Trophoblast cell (in vitro differentiated cells and primary cell): Measurements from ENCODE around the gene HOXA6.

Experiments
- DNase-seq, 2 donors: peaks; one replicate each; pipeline ENCODE4 v3.0.0-alpha.2; 2016
- H2AFZ ChIP-seq: 2 replicates; pipeline ENCODE4 v1.6.1; 2013; ENCODE audit warnings: low read length, moderate library complexity, mild to moderate bottlenecking; ENCODE audit not compliant: insufficient read depth, poor library complexity
- H2AK5ac ChIP-seq: 2 replicates; pipeline ENCODE4 v1.6.1; 2013; ENCODE audit warnings: mild to moderate bottlenecking, low read length
- H2BK120ac ChIP-seq: 2 replicates; pipeline ENCODE4 v1.6.1; 2013; ENCODE audit warnings: low read length, mild to moderate bottlenecking, moderate library complexity; ENCODE audit not compliant: insufficient read depth, poor library complexity
- H2BK12ac ChIP-seq: 2 replicates; pipeline ENCODE4 v1.6.1; 2013; ENCODE audit warnings: mild to moderate bottlenecking, low read length, moderate library complexity
- H2BK5ac ChIP-seq: 2 replicates; pipeline ENCODE4 v1.6.1; 2013; ENCODE audit warnings: low read length, low read depth, moderate library complexity, mild to moderate bottlenecking; ENCODE audit not compliant: poor library complexity
- H3K14ac ChIP-seq: 2 replicates; pipeline ENCODE4 v1.6.1; 2013; ENCODE audit warnings: mild to moderate bottlenecking, low read length
- H3K18ac ChIP-seq: 2 replicates; pipeline ENCODE4 v1.6.1; 2013; ENCODE audit warnings: mild to moderate bottlenecking, low read length
- H3K23ac ChIP-seq: 2 replicates; pipeline ENCODE4 v1.6.1; 2013; ENCODE audit warnings: low read length
- H3K27ac ChIP-seq: 2 replicates; pipeline ENCODE4 v1.5.1; 2013; ENCODE audit warnings: low read depth, mild to moderate bottlenecking, inconsistent platforms, low read length, moderate library complexity
- H3K27me3 ChIP-seq: 2 replicates; pipeline ENCODE4 v1.6.1; 2013; ENCODE audit warnings: inconsistent platforms, mild to moderate bottlenecking, low read length, moderate library complexity; ENCODE audit not compliant: insufficient read depth
- H3K36me3 ChIP-seq, 2 experiments: 1 replicate in 1 of 2; 2 replicates in 1 of 2; pipeline ENCODE4 v1.6.1; 2013; ENCODE audit warnings: low read length in 2 of 2, mild to moderate bottlenecking in 2 of 2, moderate library complexity in 1 of 2; ENCODE audit not compliant: insufficient read depth in 2 of 2, control insufficient read depth in 1 of 2
- H3K4ac ChIP-seq: 2 replicates; pipeline ENCODE4 v1.6.1; 2013; ENCODE audit warnings: low read depth, mild to moderate bottlenecking, low read length, moderate library complexity
- H3K4me1 ChIP-seq, 2 experiments: 1 replicate in 1 of 2; 2 replicates in 1 of 2; pipeline ENCODE4 v1.6.1; 2013; ENCODE audit warnings: low read length in 2 of 2, mild to moderate bottlenecking in 2 of 2, moderate library complexity in 1 of 2; ENCODE audit not compliant: insufficient read depth in 2 of 2, control insufficient read depth in 1 of 2
- H3K4me2 ChIP-seq: 2 replicates; pipeline ENCODE4 v1.6.1; 2013; ENCODE audit warnings: inconsistent platforms, mild to moderate bottlenecking, low read length, moderate library complexity
- H3K4me3 ChIP-seq: 2 replicates; pipeline ENCODE4 v1.5.1; 2013; ENCODE audit warnings: mild to moderate bottlenecking, low read depth, low read length, inconsistent platforms
- H3K79me1 ChIP-seq: one replicate; pipeline ENCODE4 v1.6.1; 2013; ENCODE audit warnings: low read length
- H3K79me2 ChIP-seq: 2 replicates; pipeline ENCODE4 v1.6.1; 2013; ENCODE audit warnings: low read length, mild to moderate bottlenecking; ENCODE audit not compliant: control insufficient read depth, insufficient read depth, poor library complexity
- H3K9ac ChIP-seq: 2 replicates; pipeline ENCODE4 v1.6.1; 2013; ENCODE audit warnings: mild to moderate bottlenecking, low read length
- H3K9me3 ChIP-seq: 2 replicates; pipeline ENCODE4 v1.6.1; 2013; ENCODE audit warnings: low read depth, mild to moderate bottlenecking, control low read depth, inconsistent platforms, low read length; ENCODE audit not compliant: insufficient read depth
- H4K12ac ChIP-seq: 2 replicates; pipeline ENCODE4 v1.6.1; 2013; ENCODE audit warnings: low read depth, mild to moderate bottlenecking, low read length, moderate library complexity
- H4K8ac ChIP-seq: 2 replicates; pipeline ENCODE4 v1.6.1; 2013; ENCODE audit warnings: low read depth, mild to moderate bottlenecking, low read length, moderate library complexity
- H4K91ac ChIP-seq: one replicate; pipeline ENCODE4 v1.6.1; 2013; ENCODE audit warnings: low read depth, mild to moderate bottlenecking, low read length, moderate library complexity
- WGBS: extraction: QIAGEN DNeasy Blood & Tissue Kit; methylation state at CpG from one replicate; pipeline ENCODE4 v1.1.7; 2013; ENCODE audit warnings: missing lambda C conversion rate; ENCODE audit not compliant: insufficient read length, insufficient coverage; ENCODE audit errors: extremely low coverage; 5-methylcytosine and 5-hydroxymethylcytosine counted together

Gene HOXA6

GRCh38 chr7:27182285-27182841, 34.8 kb upstream of the HOXA6 start:
- no peak overlapping the region for H3K23ac ChIP-seq
- no CpG with 5 or more reads among the region's 4 CpGs for WGBS

GRCh38 chr7:27181795-27182275, 34.3 kb upstream of the HOXA6 start:
- no peak overlapping the region for H2BK12ac ChIP-seq
- H3K23ac ChIP-seq = no peak overlapping the region
- no peak overlapping the region for H4K8ac ChIP-seq
- no peaks in the 10 kb centered on the region for H3K36me3 ChIP-seq
- H4K91ac ChIP-seq = no peak overlapping the region
- H3K14ac ChIP-seq = no peak overlapping the region
- H3K4me3 ChIP-seq = no peak overlapping the region
- H3K9ac ChIP-seq = no peak overlapping the region
- no peaks in the 10 kb centered on the region for H3K79me1 ChIP-seq
- H3K4ac ChIP-seq = no peak overlapping the region
- no peak overlapping the region for H2AK5ac ChIP-seq
- no peak overlapping the region for H3K4me2 ChIP-seq
- H2AFZ ChIP-seq = no peak overlapping the region
- peaks cover 21% of the 10 kb centered on the region for H3K9me3 ChIP-seq
- WGBS = no CpG with 5 or more reads among the region's 4 CpGs
- no peak overlapping the region for H2BK5ac ChIP-seq
- H3K18ac ChIP-seq = no peak overlapping the region
- H3K4me1 ChIP-seq = peaks cover 18 to 21% of the 10 kb centered on the region in 2 experiments
- no peak for DNase-seq
- H3K27me3 ChIP-seq = peaks cover 84% of the 10 kb centered on the region
- no peak overlapping the region for H4K12ac ChIP-seq
- H2BK120ac ChIP-seq = no peak overlapping the region
- H3K79me2 ChIP-seq = no peaks in the 10 kb centered on the region
- no peak overlapping the region for H3K27ac ChIP-seq

More at GRCh38 chr7:27182285-27182841, 34.8 kb upstream of the HOXA6 start:
- H3K18ac ChIP-seq = no peak overlapping the region
- no peak overlapping the region for H3K27ac ChIP-seq
- H3K4ac ChIP-seq = no peak overlapping the region
- H3K27me3 ChIP-seq = peaks cover 83% of the 10 kb centered on the region
- no peak overlapping the region for H4K12ac ChIP-seq
- H3K4me3 ChIP-seq = no peak overlapping the region
- H3K9ac ChIP-seq = no peak overlapping the region
- H4K8ac ChIP-seq = no peak overlapping the region
- H3K4me1 ChIP-seq = peaks cover 18 to 21% of the 10 kb centered on the region in 2 experiments
- H3K14ac ChIP-seq = no peak overlapping the region
- no peak overlapping the region for H2BK120ac ChIP-seq
- H3K4me2 ChIP-seq = no peak overlapping the region
- H2BK5ac ChIP-seq = no peak overlapping the region
- no peaks in the 10 kb centered on the region for H3K79me2 ChIP-seq
- peaks cover 19% of the 10 kb centered on the region for H3K9me3 ChIP-seq
- no peaks in the 10 kb centered on the region for H3K36me3 ChIP-seq
- H3K79me1 ChIP-seq = no peaks in the 10 kb centered on the region
- no peak overlapping the region for H2BK12ac ChIP-seq
- H2AFZ ChIP-seq = no peak overlapping the region
- no peak overlapping the region for H2AK5ac ChIP-seq
- DNase-seq = no peak
- no peak overlapping the region for H4K91ac ChIP-seq

GRCh38 chr7:27180431-27181420, 33.2 kb upstream of the HOXA6 start:
- Histone ChIP-seq H3K4me3 (no peak overlapping the region), H2BK120ac (no peak overlapping the region), H3K79me2 (no peaks in the 10 kb centered on the region), H3K4me1 (peaks cover 18 to 21% of the 10 kb centered on the region in 2 experiments), H3K79me1 (no peaks in the 10 kb centered on the region), H2BK12ac (no peak overlapping the region), H2BK5ac (no peak overlapping the region), H4K12ac (no peak overlapping the region), H2AK5ac (no peak overlapping the region), H3K4ac (no peak overlapping the region), H3K9me3 (peaks cover 24% of the 10 kb centered on the region), H3K14ac (no peak overlapping the region), H3K36me3 (no peaks in the 10 kb centered on the region), H3K27me3 (peaks cover 87% of the 10 kb centered on the region), H4K8ac (no peak overlapping the region), H3K4me2 (no peak overlapping the region), H3K9ac (no peak overlapping the region), H3K23ac (no peak overlapping the region), H3K27ac (no peak overlapping the region), H2AFZ (no peak overlapping the region), H3K18ac (no peak overlapping the region), H4K91ac (no peak overlapping the region)
- no CpG with 5 or more reads among the region's 12 CpGs for WGBS
- no peak for DNase-seq

- Histone ChIP-seq H2BK5ac (no peak overlapping the region), H2AFZ (no peak overlapping the region), H3K79me1 (no peaks in the 10 kb centered on the region), H2BK120ac (no peak overlapping the region), H3K14ac (no peak overlapping the region), H4K91ac (no peak overlapping the region), H4K8ac (no peak overlapping the region), H3K4me1 (peaks cover 12 to 14% of the 10 kb centered on the region in 2 experiments), H4K12ac (no peak overlapping the region), H3K4me2 (peak overlapping the region; percentile 20), H3K79me2 (no peaks in the 10 kb centered on the region), H3K36me3 (no peaks in the 10 kb centered on the region), H3K9me3 (peaks cover 27% of the 10 kb centered on the region), H3K27me3 (peaks cover 87% of the 10 kb centered on the region), H2AK5ac (no peak overlapping the region), H3K9ac (no peak overlapping the region), H3K18ac (no peak overlapping the region), H3K27ac (no peak overlapping the region), H3K4me3 (no peak overlapping the region), H2BK12ac (no peak overlapping the region), H3K23ac (no peak overlapping the region), H3K4ac (no peak overlapping the region)
- WGBS = no CpG with 5 or more reads among the region's 56 CpGs
- peak in 1 of 2 donors; percentile 55 for DNase-seq
Observed at GRCh38 chr7:27179503-27180430, 32.2 kb upstream of the HOXA6 start.
